GM21381 (cell line): Measurements from ENCODE around the gene OR13C8.

Experiments used
- ATAC-seq: cut with Tn5 transposase; IDR thresholded peaks from one replicate; pipeline ENCODE4 v1.9.1; 2021; ENCODE audit warnings: mild to moderate bottlenecking, moderate library complexity; ENCODE audit not compliant: unreplicated experiment

The OR13C8 gene

DNA sequence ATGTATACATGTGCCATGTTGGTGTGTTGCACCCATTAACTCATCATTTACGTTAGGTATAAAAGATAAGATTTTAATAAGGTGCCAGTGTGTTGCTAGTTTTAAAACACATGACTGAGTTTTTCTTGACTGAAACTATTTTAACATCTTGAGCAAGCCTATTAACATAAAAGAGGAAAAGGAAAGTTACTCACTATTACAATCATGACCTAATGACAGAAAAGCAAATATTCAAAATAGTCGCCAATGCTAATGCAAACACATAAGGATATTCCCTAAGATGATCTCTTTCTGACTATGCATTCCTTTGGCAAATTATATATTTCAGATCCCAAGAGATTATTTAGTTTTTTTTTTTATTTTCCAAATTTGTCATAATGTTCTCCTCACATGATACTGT is 42.2 kb downstream of the OR13C8 start:
- ATAC-seq: no peak

DNA sequence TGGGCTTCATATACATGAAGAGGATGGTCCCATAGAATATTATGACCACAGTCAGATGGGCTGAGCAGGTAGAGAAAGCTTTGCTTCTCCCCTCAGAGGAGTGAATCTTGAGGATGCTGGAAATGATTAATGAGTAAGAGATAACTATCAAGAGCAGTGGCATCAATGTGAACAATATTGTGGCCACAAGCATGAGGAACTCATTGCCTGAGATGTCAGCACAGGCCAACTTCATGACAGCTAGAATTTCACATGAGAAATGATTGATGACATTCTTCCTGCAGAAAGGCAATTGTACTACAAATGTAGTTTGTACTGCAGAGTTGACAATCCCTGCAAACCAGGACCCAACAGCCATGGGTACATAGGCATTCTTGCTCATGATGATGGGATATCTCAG is 48.5 kb downstream of the OR13C8 start:
- no peak for ATAC-seq

DNA sequence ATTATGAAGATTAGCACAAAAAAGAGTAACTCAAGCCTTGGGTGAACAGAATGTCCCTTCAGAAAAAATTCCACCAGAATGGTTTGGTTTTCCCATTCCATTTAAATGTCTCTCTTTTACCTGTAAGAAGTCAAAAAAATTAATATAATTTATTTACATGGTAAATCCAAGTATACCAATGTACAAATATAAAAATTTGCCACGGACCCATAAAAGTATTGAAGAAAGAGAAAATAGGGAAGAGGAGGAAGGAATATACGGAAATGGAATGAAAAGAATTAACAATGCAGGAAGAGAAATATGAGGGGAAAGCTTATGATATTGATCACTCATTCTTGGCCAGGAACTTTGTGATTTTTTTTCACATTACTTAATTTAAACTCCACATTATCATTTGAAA is 49.1 kb downstream of the OR13C8 start, which contains the start of gene OR13C9:
OR13C9 (minus strand) TSS at position 101 of the 400 bp plus-strand sequence; CDS start at position 101, 0 bp downstream.
- no peak for ATAC-seq
